ENCODE measurements around the gene RPGR.

The RPGR gene

DNA sequence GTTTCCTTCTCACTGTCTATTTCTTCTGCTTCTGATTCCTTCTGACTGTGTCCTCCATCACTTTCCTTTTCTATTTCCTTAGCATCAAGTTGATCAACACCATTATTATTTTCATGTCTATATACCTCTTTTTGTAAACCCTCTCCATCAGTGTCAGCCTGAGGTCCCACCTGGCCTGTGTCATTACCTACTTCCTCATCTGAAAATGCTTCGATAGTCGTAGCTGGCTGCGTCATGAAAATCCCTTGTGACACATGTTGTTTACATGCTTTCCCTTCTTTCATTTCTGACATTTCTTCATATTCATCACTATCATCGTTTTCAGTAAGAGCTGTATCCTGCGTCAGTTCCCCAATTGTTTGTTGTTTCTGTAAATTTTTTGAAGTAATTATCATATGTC, 39.6 kb downstream of the RPGR start:
- TF ChIP-seq, protein P1, sequence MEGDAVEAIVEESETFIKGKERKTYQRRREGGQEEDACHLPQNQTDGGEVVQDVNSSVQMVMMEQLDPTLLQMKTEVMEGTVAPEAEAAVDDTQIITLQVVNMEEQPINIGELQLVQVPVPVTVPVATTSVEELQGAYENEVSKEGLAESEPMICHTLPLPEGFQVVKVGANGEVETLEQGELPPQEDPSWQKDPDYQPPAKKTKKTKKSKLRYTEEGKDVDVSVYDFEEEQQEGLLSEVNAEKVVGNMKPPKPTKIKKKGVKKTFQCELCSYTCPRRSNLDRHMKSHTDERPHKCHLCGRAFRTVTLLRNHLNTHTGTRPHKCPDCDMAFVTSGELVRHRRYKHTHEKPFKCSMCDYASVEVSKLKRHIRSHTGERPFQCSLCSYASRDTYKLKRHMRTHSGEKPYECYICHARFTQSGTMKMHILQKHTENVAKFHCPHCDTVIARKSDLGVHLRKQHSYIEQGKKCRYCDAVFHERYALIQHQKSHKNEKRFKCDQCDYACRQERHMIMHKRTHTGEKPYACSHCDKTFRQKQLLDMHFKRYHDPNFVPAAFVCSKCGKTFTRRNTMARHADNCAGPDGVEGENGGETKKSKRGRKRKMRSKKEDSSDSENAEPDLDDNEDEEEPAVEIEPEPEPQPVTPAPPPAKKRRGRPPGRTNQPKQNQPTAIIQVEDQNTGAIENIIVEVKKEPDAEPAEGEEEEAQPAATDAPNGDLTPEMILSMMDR (IDR thresholded peaks at IDR 0.05; ENCODE audit: control extremely low read depth, extremely low read depth, low read depth, missing control alignments): no peak
- ChIA-PET POLR2A (no interaction called here), CTCF (no interaction called here)
- no peak for DNase-seq (ENCODE audit: extremely low spot score)

DNA sequence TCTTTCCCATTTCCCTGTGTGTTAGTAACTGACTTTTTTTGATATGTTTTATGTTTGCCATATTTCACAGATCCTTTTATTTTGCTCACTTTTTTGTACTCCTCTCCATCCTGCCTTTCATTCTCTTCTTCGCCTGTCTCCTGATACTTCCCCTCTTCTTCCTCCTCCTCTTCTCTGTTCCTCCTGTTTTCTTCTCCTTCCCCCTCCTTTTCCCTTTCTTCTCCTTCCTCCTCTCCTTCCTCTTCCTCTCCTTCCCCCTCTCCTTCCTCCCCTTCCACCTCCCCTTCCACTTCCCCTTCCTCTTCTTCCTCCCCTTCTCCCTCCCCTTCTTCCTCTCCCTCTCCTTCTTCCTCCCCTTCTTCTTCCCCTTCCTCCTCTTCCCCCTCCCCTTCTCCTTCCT, 41.7 kb downstream of the RPGR start:
- ChIA-PET CTCF (no interaction called here), POLR2A (no interaction called here)
- DNase-seq (ENCODE audit: extremely low spot score): no peak
- TF ChIP-seq, protein P1 (IDR thresholded peaks at IDR 0.05; ENCODE audit: control extremely low read depth, extremely low read depth, low read depth, missing control alignments): no peak

DNA sequence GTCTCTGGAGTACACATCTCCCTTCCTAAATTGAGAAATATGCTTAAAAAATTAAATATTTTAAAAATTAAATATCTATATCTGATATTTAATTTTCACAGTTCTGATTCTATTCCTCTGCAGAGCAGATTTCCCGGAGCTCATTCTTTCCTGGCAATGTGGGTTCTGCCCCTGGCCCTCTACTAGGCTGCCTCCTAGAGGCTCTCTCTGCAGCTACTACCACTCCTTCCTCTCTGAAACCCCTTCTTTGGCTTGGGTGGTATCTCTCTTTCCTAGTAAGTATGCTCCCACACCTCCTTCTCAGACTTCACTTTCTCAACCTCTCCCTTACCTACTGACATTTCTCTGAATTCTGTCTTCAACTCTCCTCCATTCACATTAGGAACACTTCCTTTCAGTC, 45.3 kb downstream of the RPGR start:
- DNase-seq (ENCODE audit: extremely low spot score): no peak
- CTCF ChIA-PET: interaction anchor here (1.2 to 1.3 kb wide), 3 partner anchors 8 to 59 kb away, joined by 3 to 4 read pairs (median 3); no protein-coding TSS in a partner anchor
- POLR2A ChIA-PET: no interaction called here
- TF ChIP-seq, protein P1 (IDR thresholded peaks at IDR 0.05; ENCODE audit: control extremely low read depth, extremely low read depth, low read depth, missing control alignments): peak; percentile 27

DNA sequence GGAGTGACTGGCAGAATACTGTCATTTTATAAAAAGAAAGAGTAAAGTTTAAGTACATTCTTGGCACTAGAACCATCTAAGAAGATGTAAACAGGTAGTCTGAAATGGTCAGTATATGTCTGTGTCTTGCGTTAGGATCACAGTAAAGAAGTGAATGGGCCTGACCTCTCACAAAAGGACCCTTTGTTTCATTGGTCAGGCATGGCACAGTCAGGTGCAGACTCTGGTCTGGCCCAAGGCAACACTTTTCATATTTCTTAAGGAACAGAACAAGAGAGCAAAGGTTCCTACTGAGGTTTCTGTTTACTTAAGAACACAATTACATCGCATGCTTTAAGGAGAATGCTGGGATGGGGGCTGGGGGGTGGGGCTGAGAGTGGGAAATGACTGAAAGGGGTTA, 48.1 kb downstream of the RPGR start:
- POLR2A ChIA-PET: no interaction called here
- TF ChIP-seq, protein P1 (IDR thresholded peaks at IDR 0.05; ENCODE audit: control extremely low read depth, extremely low read depth, low read depth, missing control alignments): no peak
- DNase-seq (ENCODE audit: extremely low spot score): no peak
- CTCF ChIA-PET: interaction anchor here (0.7 to 1.0 kb wide), 3 partner anchors 13 to 48 kb away, joined by 3 read pairs; partner anchors contain the start of gene RPGR

DNA sequence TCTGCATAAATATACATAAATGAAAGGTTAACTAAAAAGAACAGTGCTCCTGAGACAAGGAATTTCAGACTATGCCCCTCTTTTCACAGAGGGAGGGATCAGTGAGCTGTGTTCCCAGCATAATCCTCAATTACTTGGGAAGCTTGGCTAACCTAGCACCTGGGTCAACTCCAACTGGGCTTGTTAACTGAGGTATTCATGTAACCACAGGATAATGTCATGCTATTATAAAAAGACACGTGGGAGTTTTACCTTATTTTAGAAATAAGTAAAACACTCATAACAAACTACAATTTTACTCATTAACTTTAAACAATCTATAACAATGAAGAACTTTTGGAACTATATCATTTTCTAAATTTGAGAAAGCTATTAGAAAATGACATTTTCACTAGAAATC, 48.6 kb downstream of the RPGR start:
- TF ChIP-seq, protein P1 (IDR thresholded peaks at IDR 0.05; ENCODE audit: control extremely low read depth, extremely low read depth, low read depth, missing control alignments): no peak
- no peak for DNase-seq (ENCODE audit: extremely low spot score)
- ChIA-PET POLR2A (no interaction called here), CTCF (interaction anchor here (0.9 to 1.1 kb wide), 4 partner anchors 10 to 25 kb away, joined by 3 to 4 read pairs (median 3); no protein-coding TSS in a partner anchor)

DNA sequence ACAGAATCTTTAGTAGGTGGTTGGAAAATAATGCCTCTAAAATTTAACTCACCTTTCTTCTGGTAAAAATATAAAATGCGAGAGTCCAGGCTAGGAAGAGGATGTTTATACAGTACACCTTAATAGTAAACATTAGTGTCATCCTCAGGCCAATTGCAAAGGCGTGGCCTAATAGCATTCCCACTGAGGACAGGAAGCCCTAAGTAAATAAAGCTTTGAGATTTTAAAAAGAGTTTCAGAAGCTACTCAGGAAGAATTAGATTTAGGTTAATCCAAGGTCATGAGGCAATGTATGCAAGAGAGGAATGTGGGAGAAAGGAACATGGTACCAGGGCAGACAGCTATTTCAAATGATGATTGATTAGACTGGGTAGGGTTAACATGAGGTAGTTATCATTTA, 49.5 kb downstream of the RPGR start:
- CTCF ChIA-PET: interaction anchor here (1.1 to 1.4 kb wide), 3 partner anchors 11 to 50 kb away, joined by 3 to 4 read pairs (median 4); partner anchors contain the start of gene RPGR
- POLR2A ChIA-PET: no interaction called here
- TF ChIP-seq, protein P1 (IDR thresholded peaks at IDR 0.05; ENCODE audit: control extremely low read depth, extremely low read depth, low read depth, missing control alignments): no peak
- DNase-seq (ENCODE audit: extremely low spot score): no peak
